ENCODE data around the gene HNRNPC.

Gene HNRNPC

GRCh38 chr14:21191261-21191808 lies 77.9 kb downstream of the HNRNPC start:
- Histone ChIP-seq H3K36me3 (ENCODE audit: low read length) (no peaks in the 10 kb centered on the region), H3K9me2 (replicated peaks; ENCODE audit: insufficient read depth, low read length) (no peaks in the 10 kb centered on the region), H4K20me1 (ENCODE audit: low read depth, low read length) (no peaks in the 10 kb centered on the region), H3K27me3 (ENCODE audit: low read length) (no peaks in the 10 kb centered on the region), H3K27ac (ENCODE audit: low read depth, low read length) (no peak overlapping the region), H3K9ac (ENCODE audit: low read length) (no peak overlapping the region), H3K9me3 (ENCODE audit: insufficient read depth, low read length) (no peaks in the 10 kb centered on the region), H2AFZ (ENCODE audit: low read depth, low read length, severe bottlenecking) (peak overlapping the region; percentile 60), H3K4me2 (ENCODE audit: low read depth, low read length, poor library complexity, severe bottlenecking) (peak overlapping the region; percentile 41), H3F3A (ENCODE audit: insufficient read depth) (no peaks in the 10 kb centered on the region), H3K4me3 (ENCODE audit: insufficient read depth, low read length, poor library complexity, severe bottlenecking) (no peak overlapping the region), H3K79me2 (ENCODE audit: insufficient read depth, low read length) (no peaks in the 10 kb centered on the region)
- no peak for TF ChIP-seq CTCF (IDR thresholded peaks at IDR 0.05; ENCODE audit: insufficient read depth, low read length, poor library complexity, severe bottlenecking)

GRCh38 chr14:21185491-21185890 lies 83.8 kb downstream of the HNRNPC start:
- no peak overlapping the region for H3K4me2 ChIP-seq (ENCODE audit: low read depth, low read length, poor library complexity, severe bottlenecking)

DNA sequence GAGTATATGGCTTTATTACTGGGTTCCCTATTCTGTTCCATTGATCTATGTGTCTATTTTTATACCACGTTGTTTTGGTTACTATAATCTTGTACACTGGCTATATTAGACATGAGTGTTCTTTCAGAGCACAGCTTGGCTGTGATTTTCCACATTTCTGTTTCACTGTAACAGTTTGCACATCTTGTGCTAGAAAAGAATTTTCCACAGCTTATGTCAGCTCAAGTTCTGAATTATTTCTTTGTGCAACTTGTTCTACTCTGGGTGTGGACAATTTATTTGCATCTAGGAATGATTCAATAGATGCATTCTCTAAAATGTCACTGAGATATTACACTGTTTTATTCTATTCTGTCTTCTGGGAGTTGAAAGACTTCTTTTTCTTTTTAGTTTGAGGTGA lies 85.0 kb downstream of the HNRNPC start:
- Histone ChIP-seq H3K27ac (ENCODE audit: low read depth, low read length) (no peak overlapping the region), H2AFZ (ENCODE audit: low read depth, low read length, severe bottlenecking) (no peak overlapping the region), H3K9me2 (replicated peaks; ENCODE audit: insufficient read depth, low read length) (no peaks in the 10 kb centered on the region), H3K4me3 (ENCODE audit: insufficient read depth, low read length, poor library complexity, severe bottlenecking) (no peak overlapping the region), H3K9ac (ENCODE audit: low read length) (no peak overlapping the region), H4K20me1 (ENCODE audit: low read depth, low read length) (no peaks in the 10 kb centered on the region), H3K27me3 (ENCODE audit: low read length) (no peaks in the 10 kb centered on the region), H3K4me2 (ENCODE audit: low read depth, low read length, poor library complexity, severe bottlenecking) (no peak overlapping the region), H3K36me3 (ENCODE audit: low read length) (no peaks in the 10 kb centered on the region), H3K79me2 (ENCODE audit: insufficient read depth, low read length) (no peaks in the 10 kb centered on the region), H3F3A (ENCODE audit: insufficient read depth) (no peaks in the 10 kb centered on the region), H3K9me3 (ENCODE audit: insufficient read depth, low read length) (no peaks in the 10 kb centered on the region)
- TF ChIP-seq EZH2phosphoT487 (conservative IDR thresholded peaks at IDR 0.05; ENCODE audit: low read length) (no peak), CTCF (IDR thresholded peaks at IDR 0.05; ENCODE audit: insufficient read depth, low read length, poor library complexity, severe bottlenecking) (no peak)

More at GRCh38 chr14:21185491-21185890, 83.8 kb downstream of the HNRNPC start:
- H3F3A ChIP-seq (ENCODE audit: insufficient read depth) = no peaks in the 10 kb centered on the region
- no peaks in the 10 kb centered on the region for H3K9me2 ChIP-seq (replicated peaks; ENCODE audit: insufficient read depth, low read length)
- no peaks in the 10 kb centered on the region for H3K27me3 ChIP-seq (ENCODE audit: low read length)
- no peak overlapping the region for H2AFZ ChIP-seq (ENCODE audit: low read depth, low read length, severe bottlenecking)
- H3K9ac ChIP-seq (ENCODE audit: low read length) = no peak overlapping the region
- no peaks in the 10 kb centered on the region for H3K79me2 ChIP-seq (ENCODE audit: insufficient read depth, low read length)
- no peak overlapping the region for H3K27ac ChIP-seq (ENCODE audit: low read depth, low read length)
- no peaks in the 10 kb centered on the region for H4K20me1 ChIP-seq (ENCODE audit: low read depth, low read length)
- no peaks in the 10 kb centered on the region for H3K36me3 ChIP-seq (ENCODE audit: low read length)
- H3K4me3 ChIP-seq (ENCODE audit: insufficient read depth, low read length, poor library complexity, severe bottlenecking) = no peak overlapping the region
- TF ChIP-seq EZH2phosphoT487 (conservative IDR thresholded peaks at IDR 0.05; ENCODE audit: low read length) (no peak), CTCF (IDR thresholded peaks at IDR 0.05; ENCODE audit: insufficient read depth, low read length, poor library complexity, severe bottlenecking) (no peak)
- H3K9me3 ChIP-seq (ENCODE audit: insufficient read depth, low read length) = no peaks in the 10 kb centered on the region

All from SU-DHL-6 (cell line).